Testis (tissue), 2 donors: ENCODE measurements around the gene ACTL9.

ENCODE experiments used
- CTCF ChIP-seq, 3 experiments: fragments of 450-650 bp in 2 of 3; fragments of 200-600 bp in 1 of 3; sonication (generic) in 1 of 3; IDR thresholded peaks; one replicate each; pipeline ENCODE4 v1.5.1; 2016 to 2019; ENCODE audit warnings: antibody characterized with exemption in 3 of 3, mild to moderate bottlenecking in 2 of 3, moderate library complexity in 1 of 3
- POLR2A ChIP-seq: fragments of 450-650 bp; IDR thresholded peaks from one replicate; pipeline ENCODE4 v1.6.1; 2017; ENCODE audit warnings: antibody characterized with exemption, mild to moderate bottlenecking, moderate library complexity

GRCh38 chr19:8682931-8683330 is 15.7 kb downstream of the ACTL9 start:
- TF ChIP-seq CTCF (IDR thresholded peaks at IDR 0.05) (no peak), POLR2A (no peak)
